Calu3 (cell line): ENCODE measurements around the gene TMEM184A. TPM values are rescaled to one million over a fixed set of nuclear protein-coding genes. Genes with fewer than 3 reads are reported as not detected.

Experiments used
- BruUV-seq: library from RNA; stranded (reverse); fragments of 400-500 nt; replicated peaks from 2 replicates; lab custom pipeline; 2021; lab: Mats Ljungman, UMichigan
- CTCF ChIA-PET: fragments of 300-600 bp; sonication (Branson Sonifier 250); formaldehyde crosslinking; loops from one replicate; lab custom pipeline; 2022; ENCODE audit warnings: antibody characterized with exemption; lab: Charles Lee
- DNase-seq: peaks from one replicate; pipeline ENCODE4 v3.0.0; 2022
- H3K27ac Mint-ChIP-seq: one replicate; pipeline ENCODE4 v1.8.0; 2022; ENCODE audit warnings: mixed read lengths; ENCODE audit not compliant: unreplicated experiment
- H3K27me3 Mint-ChIP-seq: one replicate; pipeline ENCODE4 v1.8.0; 2022; ENCODE audit warnings: mixed read lengths; ENCODE audit not compliant: unreplicated experiment
- H3K36me3 Mint-ChIP-seq: one replicate; pipeline ENCODE4 v1.8.0; 2022; ENCODE audit warnings: mild to moderate bottlenecking, moderate library complexity, mixed read lengths; ENCODE audit not compliant: insufficient read depth, unreplicated experiment
- H3K4me1 Mint-ChIP-seq: one replicate; pipeline ENCODE4 v1.8.0; 2022; ENCODE audit warnings: mild to moderate bottlenecking, low read depth, mixed read lengths; ENCODE audit not compliant: unreplicated experiment
- H3K4me3 Mint-ChIP-seq: one replicate; pipeline ENCODE4 v1.8.0; 2022; ENCODE audit warnings: mild to moderate bottlenecking, low read depth, moderate library complexity, mixed read lengths; ENCODE audit not compliant: unreplicated experiment
- H3K9me3 Mint-ChIP-seq: one replicate; pipeline ENCODE4 v1.8.0; 2022; ENCODE audit warnings: low read depth, mixed read lengths; ENCODE audit not compliant: unreplicated experiment
- intact Hi-C: fragments of 100-400 bp; cut with micrococcal nuclease; formaldehyde crosslinking; loops from one replicate; pipeline ENCODE4 v1.10.0; 2022; ENCODE audit not compliant: unreplicated experiment
- total RNA-seq: library from RNA; stranded (reverse); gene quantifications from 2 replicates; pipeline ENCODE4 v1.2.3, GENCODE V29; 2022
- TF ChIP-seq, protein P1 (sequence below): fragments of 200-600 bp; IDR thresholded peaks from one replicate; pipeline ENCODE4 v1.8.0; 2022; ENCODE audit warnings: antibody characterized with exemption; ENCODE audit not compliant: unreplicated experiment

Gene TMEM184A
- total RNA-seq, 1 experiment from 2014 or later = 61.9 TPM

DNA sequence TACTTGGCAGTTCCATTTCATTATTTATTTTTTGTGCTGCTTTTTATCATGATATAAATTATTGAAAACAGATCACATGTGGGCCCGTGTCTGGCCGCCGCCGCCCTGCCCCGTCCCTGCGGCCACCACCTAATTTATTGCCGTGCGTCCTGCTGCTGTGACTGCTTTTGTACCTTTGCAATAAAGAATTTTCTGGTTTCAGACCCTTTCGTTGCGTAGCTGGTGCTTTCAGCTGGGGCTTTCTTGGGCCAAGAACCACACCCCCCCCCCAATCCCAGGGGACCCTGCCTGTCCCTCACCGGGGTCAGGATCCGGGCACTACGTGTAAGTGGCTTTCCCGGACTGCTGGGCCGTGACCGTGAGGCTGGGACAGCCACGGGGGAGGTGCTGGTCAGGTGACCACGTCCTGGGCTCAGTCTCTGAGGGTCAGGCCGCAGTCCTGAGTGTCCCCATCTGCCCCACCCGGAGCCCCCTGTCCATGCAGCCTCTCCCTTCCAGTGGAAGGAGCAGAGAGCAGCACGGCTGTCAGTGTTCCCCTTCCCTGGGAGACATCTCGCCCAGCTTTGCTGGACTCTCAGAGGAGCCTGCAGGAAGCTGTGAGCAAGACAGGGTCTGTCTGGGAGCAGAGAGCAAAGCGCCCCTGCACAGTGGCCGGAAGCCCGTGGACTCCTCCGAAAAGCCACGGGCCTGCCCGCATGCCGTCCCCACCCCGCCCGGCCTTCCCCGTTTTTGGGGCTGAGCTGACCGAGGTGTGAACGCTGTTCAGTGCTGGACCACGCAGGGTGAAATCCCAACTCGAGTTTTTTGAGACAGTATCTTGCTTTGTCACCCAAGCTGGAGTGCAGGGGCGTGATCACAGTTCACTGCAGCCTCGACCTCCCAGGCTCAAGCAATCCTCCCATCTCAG is 12.9 kb downstream of the TMEM184A start:
- H3K36me3 Mint-ChIP-seq = peaks cover 100% of the 10 kb centered on the region
- TF ChIP-seq, protein P1, sequence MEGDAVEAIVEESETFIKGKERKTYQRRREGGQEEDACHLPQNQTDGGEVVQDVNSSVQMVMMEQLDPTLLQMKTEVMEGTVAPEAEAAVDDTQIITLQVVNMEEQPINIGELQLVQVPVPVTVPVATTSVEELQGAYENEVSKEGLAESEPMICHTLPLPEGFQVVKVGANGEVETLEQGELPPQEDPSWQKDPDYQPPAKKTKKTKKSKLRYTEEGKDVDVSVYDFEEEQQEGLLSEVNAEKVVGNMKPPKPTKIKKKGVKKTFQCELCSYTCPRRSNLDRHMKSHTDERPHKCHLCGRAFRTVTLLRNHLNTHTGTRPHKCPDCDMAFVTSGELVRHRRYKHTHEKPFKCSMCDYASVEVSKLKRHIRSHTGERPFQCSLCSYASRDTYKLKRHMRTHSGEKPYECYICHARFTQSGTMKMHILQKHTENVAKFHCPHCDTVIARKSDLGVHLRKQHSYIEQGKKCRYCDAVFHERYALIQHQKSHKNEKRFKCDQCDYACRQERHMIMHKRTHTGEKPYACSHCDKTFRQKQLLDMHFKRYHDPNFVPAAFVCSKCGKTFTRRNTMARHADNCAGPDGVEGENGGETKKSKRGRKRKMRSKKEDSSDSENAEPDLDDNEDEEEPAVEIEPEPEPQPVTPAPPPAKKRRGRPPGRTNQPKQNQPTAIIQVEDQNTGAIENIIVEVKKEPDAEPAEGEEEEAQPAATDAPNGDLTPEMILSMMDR = no peak
- peak overlapping the region; percentile 98 for H3K27ac Mint-ChIP-seq
- intact Hi-C loops = no loop called here
- DNase-seq = no peak
- CTCF ChIA-PET = interaction anchor here (0.7 kb wide), 1 partner anchor 10 kb away, joined by 3 read pairs; no protein-coding TSS in a partner anchor
- no TSS peak for BruUV-seq
- peaks cover 24% of the 10 kb centered on the region for H3K4me1 Mint-ChIP-seq
- H3K4me3 Mint-ChIP-seq = peak overlapping the region; percentile 44
- no peaks in the 10 kb centered on the region for H3K27me3 Mint-ChIP-seq
- no peaks in the 10 kb centered on the region for H3K9me3 Mint-ChIP-seq

DNA sequence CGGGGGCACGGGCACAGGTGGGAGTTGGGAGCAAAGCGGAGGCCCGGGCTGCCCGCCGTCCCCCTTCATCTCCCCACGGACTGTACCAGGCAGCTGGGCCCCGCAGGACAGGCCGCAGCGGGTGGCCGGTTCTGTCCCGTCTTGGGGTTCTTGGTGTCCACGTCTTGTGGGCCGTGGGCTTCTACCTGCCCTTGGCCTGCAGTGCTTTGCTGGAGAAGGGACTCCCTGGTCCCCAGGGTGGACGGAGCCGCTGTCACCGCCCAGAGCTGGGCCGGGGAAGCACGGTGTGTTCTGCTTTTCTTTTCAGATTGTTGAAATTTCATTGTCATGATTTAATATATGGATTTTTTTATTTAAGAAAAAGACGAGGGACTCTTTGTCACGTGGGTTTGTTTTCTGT is 13.7 kb downstream of the TMEM184A start:
- CTCF ChIA-PET = no interaction called here
- peaks cover 29% of the 10 kb centered on the region for H3K4me1 Mint-ChIP-seq
- TF ChIP-seq, protein P1 = no peak
- peaks cover 100% of the 10 kb centered on the region for H3K36me3 Mint-ChIP-seq
- BruUV-seq = TSS peak; percentile 2
- no peak for DNase-seq
- H3K9me3 Mint-ChIP-seq = no peaks in the 10 kb centered on the region
- intact Hi-C loops = no loop called here
- no peaks in the 10 kb centered on the region for H3K27me3 Mint-ChIP-seq
- peak overlapping the region; percentile 44 for H3K4me3 Mint-ChIP-seq
- H3K27ac Mint-ChIP-seq = peak overlapping the region; percentile 98

DNA sequence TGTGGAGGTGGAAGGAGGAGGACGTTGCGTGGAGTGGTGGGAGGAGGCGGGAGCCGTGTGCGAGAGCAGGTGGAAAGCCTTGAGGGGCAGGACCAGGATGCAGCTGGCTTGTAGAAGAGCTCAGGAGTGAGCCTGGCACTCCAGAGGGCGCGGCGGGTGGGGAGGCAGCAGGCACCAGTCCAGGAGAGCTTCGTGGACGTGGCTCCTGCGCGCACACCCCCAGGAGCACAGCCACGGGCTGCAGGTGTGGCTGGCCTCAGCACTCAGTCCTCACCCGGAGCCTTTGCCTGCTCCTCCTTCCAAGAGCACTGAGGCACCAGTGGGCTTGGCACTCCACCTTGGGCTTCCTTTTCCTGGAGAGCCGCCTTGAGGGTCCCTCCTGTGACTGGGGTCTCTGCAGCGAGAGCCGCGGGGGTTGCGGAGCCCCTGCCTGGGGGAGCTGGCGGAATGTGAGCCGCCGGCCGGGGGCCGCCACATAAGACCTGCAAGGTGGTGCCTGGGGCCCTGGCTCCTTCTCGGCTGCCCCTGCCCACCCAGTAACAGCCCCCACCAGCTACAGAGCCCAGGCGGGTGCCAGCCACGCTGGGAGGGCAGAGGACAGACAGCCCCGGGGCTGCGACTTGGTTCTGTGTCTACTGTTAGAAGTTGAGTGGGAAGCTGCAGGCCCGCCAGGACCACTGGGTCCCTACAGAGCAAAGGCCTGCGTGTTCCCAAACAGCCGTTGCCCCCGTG is 14.4 kb downstream of the TMEM184A start:
- BruUV-seq = no TSS peak
- intact Hi-C loops = no loop called here
- TF ChIP-seq, protein P1 = no peak
- peaks cover 34% of the 10 kb centered on the region for H3K4me1 Mint-ChIP-seq
- peaks cover 100% of the 10 kb centered on the region for H3K36me3 Mint-ChIP-seq
- peak overlapping the region; percentile 44 for H3K4me3 Mint-ChIP-seq
- CTCF ChIA-PET = interaction anchor here (0.6 to 0.8 kb wide), 3 partner anchors 14 to 104 kb away, joined by 3 to 9 read pairs (median 4); partner anchors contain the start of genes INTS1 and TMEM184A
- no peaks in the 10 kb centered on the region for H3K27me3 Mint-ChIP-seq
- peak overlapping the region; percentile 98 for H3K27ac Mint-ChIP-seq
- no peaks in the 10 kb centered on the region for H3K9me3 Mint-ChIP-seq
- no peak for DNase-seq

DNA sequence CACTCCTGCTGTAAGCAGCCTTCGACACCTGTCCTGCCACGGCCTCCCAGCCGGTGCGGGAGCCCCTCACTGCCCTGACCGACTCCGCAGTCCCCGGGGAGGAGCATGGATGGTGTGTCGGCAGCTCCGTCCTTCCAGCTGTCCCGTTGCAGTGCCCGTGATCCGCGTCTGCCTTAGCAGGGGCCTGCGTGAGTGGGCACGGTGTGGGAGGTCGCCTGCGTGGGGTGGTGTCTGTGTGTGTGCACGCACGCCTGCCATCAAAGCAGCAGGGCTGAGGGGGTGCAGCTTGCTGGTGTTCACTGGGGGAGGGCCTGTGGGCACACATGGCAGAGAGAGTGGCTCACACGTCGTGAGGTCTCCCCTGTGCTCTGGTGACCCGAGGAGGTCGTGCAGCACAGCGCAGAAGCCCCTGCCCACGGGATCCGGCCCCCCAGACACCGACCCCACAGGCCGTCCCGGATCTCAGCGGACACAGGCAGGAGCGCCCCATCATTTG is 15.2 kb downstream of the TMEM184A start:
- intact Hi-C loops = no loop called here
- no peak for DNase-seq
- H3K9me3 Mint-ChIP-seq = no peaks in the 10 kb centered on the region
- H3K27me3 Mint-ChIP-seq = no peaks in the 10 kb centered on the region
- peak overlapping the region; percentile 98 for H3K27ac Mint-ChIP-seq
- BruUV-seq = no TSS peak
- peaks cover 100% of the 10 kb centered on the region for H3K36me3 Mint-ChIP-seq
- TF ChIP-seq, protein P1 = no peak
- CTCF ChIA-PET = interaction anchor here (0.6 to 0.7 kb wide), 2 partner anchors 37 to 105 kb away, joined by 3 to 9 read pairs; partner anchors contain the start of gene INTS1
- peak overlapping the region; percentile 21 for H3K4me3 Mint-ChIP-seq
- H3K4me1 Mint-ChIP-seq = peaks cover 35% of the 10 kb centered on the region
